ENCODE data around the gene ATF7IP2. TPM values are rescaled to one million over a fixed set of nuclear protein-coding genes. Genes with fewer than 3 reads are reported as not detected.
A peak's percentile ranks its signal among the peaks of the same experiment; 100 is the strongest.

ATF7IP2 gene
- total and polyA plus RNA-seq, 2 experiments from 2014 or later: 1.1 to 1.3 TPM

DNA sequence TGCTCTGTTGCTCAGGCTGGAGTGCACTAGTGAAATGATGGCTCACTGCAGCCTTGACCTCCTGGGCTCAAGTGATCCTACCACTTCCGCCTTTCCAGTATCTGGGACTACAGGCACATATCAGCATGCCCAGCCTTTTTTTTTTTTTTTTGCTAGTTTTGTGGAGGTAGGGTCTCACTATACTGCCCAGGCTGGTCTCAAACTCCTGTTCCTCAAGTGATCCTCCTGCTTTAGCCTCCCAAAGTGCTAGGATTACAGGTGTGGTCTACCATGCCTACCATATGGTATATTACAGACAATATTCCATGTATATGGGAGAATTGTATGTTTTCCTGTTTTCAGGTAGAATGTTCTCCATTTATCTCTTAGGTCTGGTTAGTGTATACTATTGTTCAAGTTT lies 12.3 kb upstream of the ATF7IP2 start:
- Histone ChIP-seq H3K9me3 (ENCODE audit: low read depth) (no peaks in the 10 kb centered on the region), H3K36me3 (ENCODE audit: low read depth) (no peaks in the 10 kb centered on the region), H3K79me2 (ENCODE audit: insufficient read depth) (no peaks in the 10 kb centered on the region), H3K27me3 (replicated peaks; ENCODE audit: insufficient read depth) (no peaks in the 10 kb centered on the region), H3K4me1 (ENCODE audit: insufficient read depth) (no peaks in the 10 kb centered on the region), H3K9ac (no peak overlapping the region), H3K4me3 (no peak overlapping the region), H4K20me1 (ENCODE audit: insufficient read depth) (no peaks in the 10 kb centered on the region), H3K27ac (no peak overlapping the region), H3F3A (ENCODE audit: insufficient read depth) (no peaks in the 10 kb centered on the region), H2AFZ (no peak overlapping the region), H3K9me2 (ENCODE audit: insufficient read depth) (no peaks in the 10 kb centered on the region), H3K4me2 (ENCODE audit: unreplicated experiment) (no peak overlapping the region)
- TF ChIP-seq EZH2 (IDR thresholded peaks at IDR 0.05; ENCODE audit: insufficient read depth, poor library complexity, severe bottlenecking): no peak
- TF ChIP-seq EZH2phosphoT487 (IDR thresholded peaks at IDR 0.05; ENCODE audit: insufficient read depth, low read depth): no peak
- no peak for DNase-seq
- 20 to 40% methylated on average over 1 of the region's 1 CpG for WGBS, 2 experiments (ENCODE audit: low coverage in 1 of 2, low lambda C conversion rate in 2 of 2, missing lambda C conversion rate in 2 of 2)
- in situ Hi-C loops (cut with MboI): no loop called here

DNA sequence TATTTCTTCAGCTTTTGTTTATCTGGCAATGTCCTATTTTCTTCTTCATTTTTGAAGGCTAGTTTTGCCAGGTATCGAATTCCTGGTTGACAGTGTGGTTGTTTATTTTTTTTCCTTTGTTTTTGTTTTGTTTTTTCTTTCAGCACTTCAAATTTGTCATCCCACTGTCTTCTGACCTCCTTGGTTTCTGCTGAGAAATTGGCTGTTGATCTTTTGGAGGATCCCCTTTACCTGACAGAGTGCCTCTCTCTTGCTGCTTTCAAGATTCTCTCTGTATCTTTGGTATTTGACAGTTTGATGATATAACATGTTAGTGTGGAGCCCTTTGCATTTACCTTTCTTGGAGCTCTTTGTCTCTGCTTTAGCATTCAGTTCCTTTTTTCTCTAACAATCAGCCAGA lies 9.6 kb upstream of the ATF7IP2 start:
- Histone ChIP-seq H3K9me3 (ENCODE audit: low read depth) (no peaks in the 10 kb centered on the region), H3K9me2 (ENCODE audit: insufficient read depth) (no peaks in the 10 kb centered on the region), H4K20me1 (ENCODE audit: insufficient read depth) (no peaks in the 10 kb centered on the region), H2AFZ (no peak overlapping the region), H3K36me3 (ENCODE audit: low read depth) (no peaks in the 10 kb centered on the region), H3K27me3 (replicated peaks; ENCODE audit: insufficient read depth) (no peaks in the 10 kb centered on the region), H3K4me2 (ENCODE audit: unreplicated experiment) (no peak overlapping the region), H3K4me3 (no peak overlapping the region), H3K79me2 (ENCODE audit: insufficient read depth) (no peaks in the 10 kb centered on the region), H3F3A (ENCODE audit: insufficient read depth) (no peaks in the 10 kb centered on the region), H3K4me1 (ENCODE audit: insufficient read depth) (no peaks in the 10 kb centered on the region), H3K27ac (no peak overlapping the region), H3K9ac (no peak overlapping the region)
- 20 to 24% methylated on average over 1 of the region's 1 CpG for WGBS, 2 experiments (ENCODE audit: low coverage in 1 of 2, low lambda C conversion rate in 2 of 2, missing lambda C conversion rate in 2 of 2)
- in situ Hi-C loops (cut with MboI): no loop called here
- TF ChIP-seq EZH2phosphoT487 (IDR thresholded peaks at IDR 0.05; ENCODE audit: insufficient read depth, low read depth) (no peak), EZH2 (IDR thresholded peaks at IDR 0.05; ENCODE audit: insufficient read depth, poor library complexity, severe bottlenecking) (no peak)
- DNase-seq: no peak

DNA sequence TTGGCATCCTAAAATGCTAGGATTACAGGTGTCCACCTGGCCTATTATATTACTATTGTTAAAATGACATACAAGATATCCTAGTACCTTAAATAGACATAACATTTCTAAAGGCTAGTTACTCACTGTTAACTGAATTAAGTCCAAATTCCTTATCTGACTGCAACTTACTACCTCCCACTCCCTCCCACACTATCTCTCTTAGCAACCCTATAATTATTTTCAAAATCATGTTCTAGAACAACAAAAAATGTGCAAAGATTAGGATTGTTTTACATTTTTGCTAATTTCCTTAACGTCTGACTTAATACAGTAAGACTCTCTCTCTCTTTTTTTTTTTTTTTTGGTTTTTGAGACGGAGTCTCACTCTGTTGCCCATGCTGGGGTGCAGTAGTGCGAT lies 2.2 kb upstream of the ATF7IP2 start:
- Histone ChIP-seq H3K9me2 (ENCODE audit: insufficient read depth) (no peaks in the 10 kb centered on the region), H3F3A (ENCODE audit: insufficient read depth) (no peaks in the 10 kb centered on the region), H3K79me2 (ENCODE audit: insufficient read depth) (no peaks in the 10 kb centered on the region), H3K4me1 (ENCODE audit: insufficient read depth) (no peaks in the 10 kb centered on the region), H3K27me3 (replicated peaks; ENCODE audit: insufficient read depth) (no peaks in the 10 kb centered on the region), H3K9me3 (ENCODE audit: low read depth) (no peaks in the 10 kb centered on the region), H3K27ac (no peak overlapping the region), H2AFZ (no peak overlapping the region), H3K4me3 (no peak overlapping the region), H3K9ac (no peak overlapping the region), H3K4me2 (ENCODE audit: unreplicated experiment) (no peak overlapping the region), H3K36me3 (ENCODE audit: low read depth) (no peaks in the 10 kb centered on the region), H4K20me1 (ENCODE audit: insufficient read depth) (no peaks in the 10 kb centered on the region)
- 21 to 22% methylated on average over 3 of the region's 3 CpGs for WGBS, 2 experiments (ENCODE audit: low coverage in 1 of 2, low lambda C conversion rate in 2 of 2, missing lambda C conversion rate in 2 of 2)
- in situ Hi-C loops (cut with MboI): no loop called here
- DNase-seq: no peak
- no peak for TF ChIP-seq EZH2 (IDR thresholded peaks at IDR 0.05; ENCODE audit: insufficient read depth, poor library complexity, severe bottlenecking)
- TF ChIP-seq EZH2phosphoT487 (IDR thresholded peaks at IDR 0.05; ENCODE audit: insufficient read depth, low read depth): no peak

DNA sequence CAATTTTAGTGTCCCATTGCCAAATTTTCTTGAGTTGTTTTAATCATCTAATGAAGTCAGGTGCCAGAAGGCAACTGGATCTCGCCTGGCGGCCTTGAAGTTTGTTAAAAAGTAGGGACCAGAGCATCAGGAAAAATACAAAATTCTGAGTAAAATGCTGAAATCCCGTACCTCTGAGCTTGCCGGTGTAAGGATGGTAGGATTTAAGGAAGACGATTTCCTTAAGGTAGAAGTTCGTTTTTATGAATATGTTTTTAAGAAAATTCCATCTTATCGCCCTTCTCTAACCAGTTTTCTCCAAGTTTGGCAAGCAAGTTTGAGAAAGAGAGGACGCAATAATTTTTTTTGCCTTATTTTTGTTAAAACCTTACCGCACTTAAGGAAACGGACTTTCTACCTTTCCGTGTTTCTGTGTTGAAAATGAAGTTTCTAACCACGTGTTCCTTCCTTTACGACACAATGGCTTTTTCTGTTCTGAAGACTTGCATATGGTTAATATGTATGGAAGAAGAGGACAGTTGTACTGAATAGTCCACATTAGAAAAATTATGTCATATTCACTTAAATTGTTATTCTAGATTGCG lies 748 bp downstream of the ATF7IP2 start:
- Histone ChIP-seq H3K27ac (no peak overlapping the region), H3K79me2 (ENCODE audit: insufficient read depth) (no peaks in the 10 kb centered on the region), H3K4me1 (ENCODE audit: insufficient read depth) (no peaks in the 10 kb centered on the region), H3K9me2 (ENCODE audit: insufficient read depth) (no peaks in the 10 kb centered on the region), H2AFZ (peak overlapping the region; percentile 76), H3K9me3 (ENCODE audit: low read depth) (no peaks in the 10 kb centered on the region), H4K20me1 (ENCODE audit: insufficient read depth) (no peaks in the 10 kb centered on the region), H3K4me2 (ENCODE audit: unreplicated experiment) (peak overlapping the region; percentile 18), H3K27me3 (replicated peaks; ENCODE audit: insufficient read depth) (no peaks in the 10 kb centered on the region), H3K36me3 (ENCODE audit: low read depth) (no peaks in the 10 kb centered on the region), H3K4me3 (peak overlapping the region; percentile 62), H3F3A (ENCODE audit: insufficient read depth) (no peaks in the 10 kb centered on the region), H3K9ac (peak overlapping the region; percentile 62)
- in situ Hi-C loops (cut with MboI): no loop called here
- WGBS, 2 experiments (ENCODE audit: low coverage in 1 of 2, low lambda C conversion rate in 2 of 2, missing lambda C conversion rate in 2 of 2): 19% methylated on average over 14 of the region's 14 CpGs
- TF ChIP-seq EZH2phosphoT487 (IDR thresholded peaks at IDR 0.05; ENCODE audit: insufficient read depth, low read depth) (no peak), EZH2 (IDR thresholded peaks at IDR 0.05; ENCODE audit: insufficient read depth, poor library complexity, severe bottlenecking) (no peak)
- DNase-seq: peak; percentile 4

Data from GM23248 (cell line).